RPMI8226 (cell line): ENCODE results near the gene ZBED1.
"Not testable (repeated sequence)": the region's sequence is repeated elsewhere in the genome, so short reads cannot be mapped to it uniquely, and the experiment has no call there.

ENCODE experiments used
- DNase-seq: peaks from one replicate; pipeline ENCODE4 v3.0.0-alpha.2; 2015

Gene ZBED1

DNA sequence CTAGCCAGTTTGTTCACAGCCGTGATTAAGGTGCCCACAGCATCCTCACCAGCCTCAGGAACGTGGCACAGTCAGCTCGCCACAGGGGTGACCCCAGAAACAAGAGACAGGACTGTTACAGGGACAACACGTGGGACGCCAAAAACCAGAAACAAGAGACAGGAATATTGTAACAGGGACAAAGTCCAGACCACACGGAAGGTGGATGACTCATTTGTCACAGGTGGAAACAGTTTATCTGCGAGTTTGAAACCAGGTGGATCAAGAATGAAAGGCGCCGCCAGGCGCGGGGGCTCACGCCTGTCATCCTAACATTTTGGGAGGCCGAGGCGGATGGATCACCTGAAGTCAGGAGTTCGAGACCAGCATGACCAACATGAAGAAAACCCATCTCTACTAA lies 27.7 kb downstream of the ZBED1 start:
- not testable (repeated sequence) for DNase-seq

DNA sequence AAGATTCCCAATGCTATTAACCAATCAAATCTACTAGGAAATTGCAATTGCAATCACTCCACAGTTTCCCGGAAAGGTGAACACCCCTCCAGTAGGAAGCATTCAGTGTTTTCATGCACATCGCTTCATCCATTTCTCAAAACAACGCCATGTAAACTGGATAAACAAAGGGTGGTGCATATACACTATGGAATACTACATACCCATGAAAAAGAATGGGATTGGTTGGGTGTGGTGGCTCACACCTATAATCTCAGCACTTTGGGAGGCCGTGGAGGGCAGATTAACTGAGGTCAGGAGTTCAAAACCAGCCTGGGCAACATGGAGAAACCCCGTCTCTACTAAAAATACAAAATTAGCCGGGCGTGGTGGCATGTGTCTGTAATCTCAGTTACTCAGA lies 29.1 kb downstream of the ZBED1 start:
- no peak for DNase-seq

DNA sequence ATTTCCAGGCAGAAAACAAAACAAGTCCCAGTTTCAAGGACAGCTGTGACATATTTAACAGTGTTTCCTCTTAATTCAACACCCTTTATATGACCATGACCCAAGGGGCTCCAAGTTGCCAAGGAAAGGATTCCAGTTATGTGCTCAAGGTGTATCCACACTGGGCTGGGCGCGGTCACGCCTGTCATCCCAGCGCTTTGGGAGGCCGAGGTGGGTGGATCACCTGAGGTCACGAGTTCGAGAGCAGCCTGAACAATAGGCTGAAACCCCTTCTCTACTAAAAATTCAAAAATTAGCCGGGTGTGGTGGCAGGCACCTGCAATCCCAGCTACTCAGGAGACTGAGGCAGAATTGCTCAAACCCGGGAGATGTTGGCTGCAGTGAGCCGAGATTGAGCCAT lies 29.6 kb downstream of the ZBED1 start:
- not testable (repeated sequence) for DNase-seq

DNA sequence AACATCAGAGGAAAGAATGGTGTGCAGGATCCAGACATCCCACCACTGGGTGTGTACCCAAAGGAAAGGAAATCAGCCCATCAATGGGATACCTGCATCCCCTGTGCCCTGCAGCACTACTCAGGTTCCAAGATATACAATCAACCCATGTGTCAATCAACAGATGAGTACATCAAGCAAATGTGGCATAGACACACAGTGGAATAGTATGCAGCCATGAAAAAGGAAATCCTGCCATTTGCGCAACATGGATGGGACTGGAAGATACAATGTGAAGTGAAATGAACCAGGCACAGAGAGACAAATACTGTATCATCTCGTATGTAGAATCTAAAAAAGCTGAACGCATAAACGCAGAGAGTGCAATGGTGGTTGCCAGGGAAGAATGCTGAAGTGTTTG lies 30.9 kb downstream of the ZBED1 start:
- not testable (repeated sequence) for DNase-seq

DNA sequence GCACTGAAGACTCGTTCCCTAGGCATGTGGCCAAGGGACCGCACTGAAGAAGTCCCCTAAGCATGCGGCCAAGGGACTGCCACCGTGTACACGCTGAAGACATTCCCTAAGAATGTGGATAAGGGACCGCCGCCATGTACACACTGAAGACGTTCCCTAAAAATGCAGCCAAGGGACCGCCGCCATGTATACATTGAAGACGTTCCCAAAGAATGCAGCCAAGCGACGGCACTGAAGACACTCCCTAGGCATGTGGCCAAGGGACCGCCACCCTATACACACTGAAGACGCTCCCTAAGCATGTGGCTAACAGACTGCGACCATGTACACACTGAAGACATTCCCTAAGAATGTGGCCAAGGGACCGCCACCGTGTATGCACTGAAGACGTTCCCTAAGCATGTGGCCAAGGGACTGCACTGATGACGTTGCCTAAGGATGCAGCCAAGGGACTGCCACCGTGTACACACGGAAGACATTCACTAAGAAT lies 31.5 kb downstream of the ZBED1 start:
- no peak for DNase-seq

DNA sequence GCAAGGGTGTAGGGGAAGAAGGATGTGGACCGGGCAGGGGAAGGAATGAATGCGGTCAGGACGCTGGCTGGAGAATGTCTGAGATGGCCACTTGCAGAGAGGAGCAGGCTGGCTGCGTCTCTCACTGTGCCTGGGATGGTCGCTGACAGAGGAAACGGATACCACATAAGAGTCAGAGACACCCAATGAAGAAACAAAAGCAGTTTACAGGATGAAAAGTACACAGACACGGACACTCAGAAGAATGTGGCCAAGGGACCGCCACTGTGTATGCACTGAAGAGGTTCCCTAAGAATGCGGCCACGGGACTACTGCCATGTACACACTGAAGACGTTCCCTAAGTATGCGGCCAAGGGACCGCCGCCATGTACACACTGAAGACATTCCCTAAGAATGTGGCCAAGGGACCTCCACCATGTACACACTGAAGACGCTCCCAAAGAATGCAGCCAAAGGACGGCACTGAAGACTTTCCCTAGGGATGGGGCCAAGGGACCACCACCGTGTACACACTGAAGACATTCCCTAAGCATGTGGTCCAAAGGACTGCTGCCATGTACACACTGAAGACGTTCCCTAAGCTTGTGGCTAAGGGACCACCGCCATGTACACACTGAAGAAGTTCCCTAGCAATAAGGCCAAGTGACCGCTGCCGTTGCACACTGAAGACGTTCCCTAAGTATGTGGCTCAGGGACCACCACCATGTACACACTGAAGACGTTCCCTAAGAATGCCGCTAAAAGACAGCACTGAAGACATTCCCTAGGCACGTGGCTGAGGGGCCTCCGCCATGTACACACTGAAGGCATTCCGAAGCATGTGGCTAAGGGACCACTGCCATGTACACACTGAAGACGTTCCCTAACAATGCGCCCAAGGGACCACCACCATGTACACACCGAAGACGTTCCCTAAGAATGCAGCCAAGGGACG lies 32.2 kb downstream of the ZBED1 start:
- no peak for DNase-seq

DNA sequence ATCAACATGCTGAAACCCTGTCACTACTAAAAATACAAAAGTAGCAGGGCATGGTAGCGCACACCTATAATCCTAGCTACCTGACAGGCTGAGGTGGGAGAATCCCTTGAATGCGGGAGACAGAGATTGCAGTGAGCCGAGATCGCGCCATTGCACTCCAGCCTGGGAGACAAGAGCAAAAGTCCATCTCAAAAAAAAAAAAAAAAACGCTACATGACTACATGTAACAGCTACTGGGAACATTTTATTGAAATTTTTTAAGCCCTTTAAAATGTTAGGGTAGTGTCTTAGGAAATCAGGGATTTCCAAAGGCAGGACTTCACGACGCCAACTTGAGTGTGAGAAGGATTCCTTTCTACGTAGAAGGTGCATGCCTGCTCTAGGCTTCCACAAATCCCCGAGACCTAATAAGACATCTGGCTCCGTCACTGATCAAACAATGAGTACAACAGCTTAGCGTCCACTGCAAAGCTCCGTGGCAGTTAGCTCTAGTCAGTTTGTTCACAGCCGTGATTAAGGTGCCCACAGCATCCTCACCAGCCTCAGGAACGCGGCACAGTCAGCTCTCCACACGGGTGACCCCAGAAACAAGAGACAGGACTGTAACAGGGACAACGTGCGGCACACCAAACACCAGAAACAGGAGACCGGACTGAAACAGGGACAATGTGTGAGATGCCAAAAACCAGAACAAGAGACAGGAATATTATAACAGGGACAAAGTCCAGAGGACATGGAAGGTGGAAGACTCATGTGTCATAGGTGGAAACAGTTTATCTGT lies 33.7 kb downstream of the ZBED1 start:
- no peak for DNase-seq

DNA sequence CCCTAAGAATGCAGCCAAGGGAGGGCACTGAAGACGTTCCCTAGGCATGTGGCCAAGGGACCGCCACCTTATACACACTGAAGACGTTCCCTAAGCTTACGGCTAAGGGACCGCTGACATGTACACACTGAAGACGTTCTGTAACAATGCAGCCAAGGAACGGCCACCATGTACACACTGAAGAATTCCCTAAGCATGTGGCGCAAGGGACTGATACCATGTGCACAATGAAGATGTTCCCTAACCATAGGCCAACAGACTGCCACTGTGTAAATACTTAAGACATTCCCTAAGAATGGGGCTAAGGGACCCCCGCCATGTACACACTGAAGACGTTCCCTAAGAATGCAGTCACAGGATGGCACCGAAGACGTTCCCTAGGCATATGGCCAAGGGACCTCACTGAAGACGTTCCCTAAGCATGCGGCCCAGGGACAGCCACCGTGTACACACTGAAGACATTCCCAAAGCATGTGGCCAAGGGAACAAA lies 36.1 kb downstream of the ZBED1 start:
- no peak for DNase-seq

DNA sequence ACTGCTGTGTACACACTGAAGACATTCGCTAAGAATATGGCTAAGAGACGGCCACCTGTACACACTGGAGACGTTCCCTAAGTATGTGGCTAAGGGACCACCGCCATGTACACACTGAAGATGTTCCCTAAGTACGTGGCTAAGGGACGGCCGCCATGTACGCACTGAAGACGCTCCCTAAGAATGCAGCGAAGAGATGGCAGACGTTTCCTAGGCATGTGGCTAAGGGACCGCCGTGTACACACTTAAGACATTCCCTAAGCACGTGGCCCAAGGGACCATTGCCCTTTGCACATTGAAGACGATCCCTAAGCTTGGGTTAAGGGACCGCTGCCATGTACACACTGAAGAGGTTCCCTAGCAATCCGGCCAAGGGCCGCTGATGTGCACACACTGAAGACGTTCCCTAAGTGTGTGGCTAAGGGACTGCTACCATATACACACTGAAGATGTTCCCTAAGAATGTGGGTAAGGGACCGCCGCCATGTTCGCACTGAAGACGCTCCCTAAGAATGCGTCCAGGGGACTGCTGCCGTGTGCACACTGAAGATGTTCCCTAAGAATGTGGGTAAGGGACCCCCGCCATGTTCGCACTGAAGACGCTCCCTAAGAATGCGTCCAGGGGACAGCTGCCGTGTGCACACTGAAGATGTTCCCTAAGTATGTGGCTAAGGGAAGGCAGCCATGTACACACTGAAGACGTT lies 36.7 kb downstream of the ZBED1 start:
- DNase-seq, result no peak

DNA sequence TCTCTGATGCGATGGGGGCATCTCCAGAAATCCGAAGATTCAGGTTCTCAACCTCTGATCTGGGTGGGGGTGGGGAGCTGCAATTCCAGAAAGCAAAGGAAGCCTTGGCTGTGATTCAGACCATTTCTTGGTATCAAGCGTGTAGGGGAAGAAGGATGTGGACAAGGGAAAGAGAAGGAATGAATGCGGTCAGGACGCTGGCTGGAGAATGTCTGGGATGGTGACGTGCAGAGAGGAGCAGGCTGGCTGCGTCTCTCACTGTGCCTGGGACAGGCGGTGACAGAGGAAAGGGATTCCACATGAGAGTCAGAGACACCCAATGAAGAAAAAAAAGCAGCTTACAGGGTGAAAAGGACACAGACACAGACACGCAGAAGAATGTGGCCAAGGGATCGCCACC lies 37.3 kb downstream of the ZBED1 start:
- DNase-seq, result not testable (repeated sequence)

DNA sequence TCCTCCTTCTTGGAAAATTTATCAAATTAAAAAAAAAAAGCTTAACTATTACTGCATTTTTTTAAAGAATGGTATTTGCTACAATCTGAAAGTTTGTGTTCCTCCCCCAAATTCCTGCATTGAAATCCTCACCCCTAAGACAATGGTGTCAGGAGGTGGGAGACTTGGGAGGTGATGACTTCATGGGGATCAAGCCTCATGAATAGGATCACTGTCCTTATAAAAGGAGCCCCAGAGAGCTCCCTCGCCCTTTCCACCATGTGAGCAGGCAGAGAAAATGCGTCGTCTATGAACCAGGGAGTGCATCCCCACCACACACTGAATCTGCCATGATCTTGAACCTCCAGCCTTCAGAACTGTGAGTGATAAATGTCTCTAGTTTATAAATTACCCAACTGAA lies 38.0 kb downstream of the ZBED1 start:
- DNase-seq, result no peak

DNA sequence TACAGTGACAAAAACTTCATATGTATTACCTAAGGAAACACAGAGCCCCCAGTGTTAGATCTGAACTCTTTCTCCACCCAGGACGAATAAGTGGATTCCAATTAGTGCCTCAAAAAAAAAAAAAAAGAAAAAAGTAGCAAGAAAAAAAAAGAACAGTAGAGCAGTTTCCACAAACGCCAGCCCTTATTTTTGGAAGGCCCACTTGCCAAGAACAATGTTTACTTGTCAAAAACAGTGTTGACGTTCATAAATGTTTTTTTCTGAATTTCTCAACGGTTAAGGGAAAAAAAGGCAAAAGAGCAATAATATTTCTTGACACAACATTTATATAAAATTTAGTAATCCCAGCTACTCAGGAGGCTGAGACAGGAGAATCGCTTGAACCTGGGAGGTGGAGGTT lies 38.7 kb downstream of the ZBED1 start:
- no peak for DNase-seq

DNA sequence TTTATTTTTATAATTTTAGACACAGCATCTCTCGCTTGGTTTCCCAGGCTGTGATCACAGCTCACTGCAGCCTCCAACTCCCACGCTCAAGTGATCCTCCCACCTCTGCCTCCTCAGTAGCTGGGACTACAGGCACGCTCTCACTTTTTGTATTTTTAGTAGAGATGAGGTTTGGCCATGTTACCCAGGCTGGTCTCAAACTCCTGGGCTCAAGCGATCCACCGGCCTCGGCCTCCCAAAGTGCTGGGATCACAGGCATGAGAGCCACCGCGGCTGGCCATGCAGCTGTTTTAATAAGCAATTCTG lies 39.1 kb downstream of the ZBED1 start:
- DNase-seq, result no peak

DNA sequence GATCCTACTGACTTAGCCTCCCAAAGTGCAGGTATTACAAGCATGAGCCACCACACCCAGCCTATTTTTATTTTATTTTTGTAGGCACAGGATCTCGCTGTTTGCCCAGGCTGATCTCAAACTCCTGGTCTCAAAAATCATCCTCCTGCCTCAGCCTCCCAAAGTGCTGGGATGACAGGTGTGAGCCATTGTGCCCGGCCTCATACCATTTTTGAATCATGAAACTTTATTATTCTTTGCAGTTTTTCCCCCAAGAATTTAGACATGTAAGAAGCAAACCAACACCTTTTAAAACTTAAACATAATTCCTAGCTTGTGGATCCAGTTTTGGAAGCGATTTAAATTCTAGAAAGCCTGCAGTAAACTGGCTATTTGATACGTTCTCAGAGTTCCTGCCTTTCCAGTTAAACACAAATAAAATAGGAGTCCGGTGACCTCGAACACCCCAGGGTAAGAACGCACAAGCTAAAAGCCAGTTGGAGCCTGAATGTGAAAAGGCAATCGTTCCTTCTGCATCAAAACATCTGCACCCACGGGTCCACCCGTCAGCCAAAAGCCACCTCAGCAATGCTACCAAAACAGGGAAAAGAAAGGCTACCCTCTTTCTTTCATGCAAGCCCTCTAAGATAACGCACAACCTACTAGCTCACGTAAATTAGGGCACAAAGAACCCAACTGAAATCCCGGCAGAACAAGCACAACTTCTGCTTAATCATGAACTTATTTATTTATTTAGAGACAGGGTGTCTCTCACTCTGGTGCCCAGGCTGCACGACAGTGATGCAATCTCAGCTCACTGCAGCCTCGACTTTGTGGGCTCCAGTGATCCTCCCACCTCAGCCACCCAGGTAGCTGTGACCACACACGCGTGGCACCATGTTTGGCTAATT lies 39.7 kb downstream of the ZBED1 start:
- DNase-seq, result not testable (repeated sequence)

DNA sequence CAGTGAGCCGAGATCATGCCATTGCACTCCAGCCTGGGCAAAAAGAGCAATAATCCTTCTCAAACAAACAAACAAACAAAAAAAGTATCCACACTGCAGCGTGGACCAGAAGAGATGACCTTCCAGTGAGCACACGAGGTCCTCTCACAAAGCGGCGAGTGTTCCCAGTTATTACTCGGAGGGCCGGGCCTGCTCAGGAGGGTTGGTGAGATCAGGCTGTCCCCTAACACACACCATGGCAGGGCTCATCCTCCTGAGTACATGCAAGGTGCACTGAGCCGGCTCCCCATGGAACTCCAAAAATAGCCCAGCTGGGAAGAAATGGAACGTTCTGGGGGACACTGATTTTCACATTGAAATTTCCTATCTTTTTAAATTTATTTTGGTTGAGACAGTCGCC lies 40.7 kb downstream of the ZBED1 start:
- DNase-seq, result not testable (repeated sequence)

DNA sequence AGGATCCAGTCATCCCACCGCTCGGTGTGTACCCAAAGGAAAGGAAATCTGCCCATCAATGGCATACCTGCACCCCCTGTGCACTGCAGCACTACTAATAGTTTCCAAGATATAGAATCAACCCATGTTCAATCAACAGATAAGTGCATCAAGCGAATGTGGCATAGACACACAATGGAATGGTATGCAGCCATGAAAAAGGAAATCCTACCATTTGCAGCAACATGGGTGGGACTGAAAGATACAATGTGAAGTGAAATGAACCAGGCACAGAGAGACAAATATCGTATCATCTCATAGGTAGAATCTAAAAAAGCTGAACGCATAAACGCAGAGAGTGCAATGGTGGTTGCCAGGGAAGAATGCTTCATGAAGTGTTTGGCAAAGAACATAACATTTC lies 42.5 kb downstream of the ZBED1 start:
- no peak for DNase-seq

DNA sequence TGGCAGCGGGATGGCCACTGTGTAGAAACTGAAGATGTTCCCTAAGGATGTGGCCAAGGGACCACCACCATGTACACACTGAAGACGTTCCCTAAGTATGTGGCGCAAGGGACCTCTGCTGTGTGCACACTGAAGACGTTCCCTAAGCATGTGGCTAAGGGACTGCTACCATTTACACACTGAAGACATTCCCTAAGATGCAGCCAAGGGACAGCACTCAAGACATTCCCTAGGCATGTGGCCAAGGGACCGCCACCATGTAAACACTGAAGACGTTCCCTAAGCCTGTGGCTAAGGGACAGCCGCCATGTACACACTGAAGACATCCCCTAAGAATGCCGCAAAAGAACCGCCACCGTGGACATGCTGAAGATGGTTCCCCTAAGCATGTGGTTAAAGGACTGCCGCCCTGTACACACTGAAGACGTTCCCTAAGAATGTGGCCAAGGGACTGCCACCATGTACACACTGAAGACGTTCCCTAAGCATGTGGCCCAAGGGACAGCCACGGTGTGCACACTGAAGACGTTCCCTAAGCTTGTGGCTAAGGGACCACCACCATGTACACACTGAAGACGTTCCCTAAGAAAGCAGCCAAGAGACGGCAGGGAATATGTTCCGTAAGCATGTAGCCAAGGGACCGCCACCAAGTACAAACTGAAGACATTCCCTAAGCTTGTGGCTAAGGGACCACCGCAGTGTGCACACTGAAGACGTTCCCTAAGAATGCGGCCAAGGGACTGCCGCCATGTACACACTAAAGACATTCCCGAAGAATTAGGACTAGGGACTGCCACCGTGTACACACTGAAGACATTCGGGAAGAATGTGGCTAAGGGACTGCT lies 43.3 kb downstream of the ZBED1 start:
- no peak for DNase-seq

DNA sequence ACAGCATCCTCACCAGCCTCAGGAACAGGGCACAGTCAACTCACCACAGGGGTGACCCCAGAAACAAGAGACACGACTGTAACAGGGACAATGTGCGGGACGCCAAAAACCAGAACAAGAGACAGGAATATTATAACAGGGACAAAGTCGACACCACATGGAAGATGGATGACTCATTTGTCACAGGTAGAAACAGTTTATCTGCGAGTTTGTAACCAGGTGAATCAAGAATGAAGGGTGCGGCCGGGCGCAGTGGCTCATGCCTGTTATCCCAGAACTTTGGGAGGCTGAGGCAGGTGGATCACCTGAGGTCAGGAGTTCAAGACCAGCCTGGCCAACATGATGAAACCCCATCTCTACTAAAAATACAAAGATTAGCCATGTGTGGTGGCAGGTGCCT lies 44.7 kb downstream of the ZBED1 start:
- not testable (repeated sequence) for DNase-seq

DNA sequence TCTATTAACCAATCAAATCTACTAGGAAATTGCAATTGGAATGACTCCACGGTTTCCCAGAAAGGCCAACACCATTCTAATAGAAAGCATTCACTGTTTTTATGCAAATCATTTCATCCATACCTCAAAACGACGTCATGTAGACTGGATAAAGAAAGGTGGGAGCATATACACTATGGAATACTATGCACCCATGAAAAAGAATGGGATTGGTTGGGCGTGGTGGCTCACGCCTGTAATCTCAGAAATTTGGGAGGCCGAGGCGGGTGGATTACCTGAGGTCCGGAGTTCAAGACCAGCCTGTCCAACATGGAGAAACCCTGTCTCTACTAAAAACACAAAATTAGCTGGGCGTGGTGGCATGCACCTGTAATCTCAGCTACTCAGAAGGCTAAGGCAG lies 46.2 kb downstream of the ZBED1 start:
- DNase-seq, result not testable (repeated sequence)

DNA sequence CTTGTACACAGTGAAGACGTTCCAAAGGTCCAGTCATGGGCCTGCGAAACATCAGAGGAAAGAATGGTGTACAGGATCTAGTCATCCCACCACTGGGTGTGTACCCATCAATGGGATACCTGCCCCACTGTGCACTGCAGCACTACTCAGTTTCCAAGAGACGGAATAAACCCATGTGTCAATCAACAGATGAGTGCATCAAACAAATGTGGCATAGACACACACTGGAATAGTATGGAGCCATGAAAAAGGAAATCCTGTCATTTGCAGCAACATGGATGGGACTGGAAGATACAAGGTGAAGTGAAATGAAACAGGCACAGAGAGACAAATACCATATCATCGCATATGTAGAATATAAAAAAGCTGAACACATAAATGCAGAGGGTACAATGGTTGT lies 48.0 kb downstream of the ZBED1 start:
- no peak for DNase-seq

DNA sequence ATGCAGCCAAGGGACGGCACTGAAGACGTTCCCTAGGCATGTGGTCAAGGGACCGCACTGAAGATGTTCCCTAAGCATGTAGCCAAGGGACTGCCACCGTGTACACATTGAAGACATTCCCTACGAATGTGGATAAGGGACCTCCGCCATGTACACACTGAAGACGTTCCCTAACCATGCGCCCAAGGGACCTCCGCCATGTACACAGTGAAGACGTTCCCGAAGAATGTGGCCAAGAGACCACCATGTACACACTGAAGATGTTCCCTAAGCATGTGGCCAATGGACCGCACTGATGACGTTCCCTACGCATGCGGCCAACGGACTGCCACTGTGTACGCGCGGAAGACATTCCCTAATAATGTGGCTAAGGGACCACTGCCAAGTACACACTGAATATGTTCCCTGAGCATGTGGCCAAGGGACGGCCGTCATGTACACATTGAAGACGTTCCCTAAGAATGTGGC lies 48.4 kb downstream of the ZBED1 start:
- DNase-seq, result no peak
